Spleen (tissue), 11 donors: ENCODE results near the gene SMIM36. TPM values are rescaled to one million over a fixed set of nuclear protein-coding genes. Genes with fewer than 3 reads are reported as not detected.
"Not testable (repeated sequence)": the region's sequence is repeated elsewhere in the genome, so short reads cannot be mapped to it uniquely, and the experiment has no call there.

Experiments used
- DNase-seq: peaks from one replicate; pipeline ENCODE4 v3.0.0-alpha.2; 2020
- H3K27ac ChIP-seq, 8 donors: fragments of 200-600 bp; sonication (generic) in 7 of 8; 1 replicate in 4 of 8; 2 replicates in 4 of 8; pipeline versions ENCODE4 v1.5.0 to v1.8.0; 2016 to 2021; ENCODE audit warnings: inconsistent platforms in 4 of 8, mild to moderate bottlenecking in 4 of 8, moderate library complexity in 1 of 8
- H3K27me3 ChIP-seq, 7 donors: fragments of 200-600 bp; sonication (generic) in 6 of 7; replicated peaks in 1 of 7; 1 replicate in 4 of 7; 2 replicates in 3 of 7; pipeline versions ENCODE4 v1.5.0 to v1.8.0; 2016 to 2021; ENCODE audit warnings: inconsistent platforms in 3 of 7, mild to moderate bottlenecking in 1 of 7
- H3K36me3 ChIP-seq, 6 donors: fragments of 200-600 bp; sonication (generic) in 5 of 6; 1 replicate in 4 of 6; 2 replicates in 2 of 6; pipeline versions ENCODE4 v1.5.0 to v1.8.0; 2016 to 2021; ENCODE audit warnings: inconsistent platforms in 2 of 6
- H3K4me1 ChIP-seq, 6 donors: fragments of 200-600 bp; sonication (generic) in 5 of 6; 1 replicate in 3 of 6; 2 replicates in 3 of 6; pipeline versions ENCODE4 v1.5.0 to v1.8.0; 2016 to 2021; ENCODE audit warnings: inconsistent platforms in 3 of 6
- H3K4me3 ChIP-seq, 8 donors: fragments of 200-600 bp; sonication (generic) in 7 of 8; 1 replicate in 4 of 8; 2 replicates in 4 of 8; pipeline versions ENCODE4 v1.5.0 to v1.8.0; 2016 to 2021; ENCODE audit warnings: inconsistent platforms in 4 of 8, mild to moderate bottlenecking in 4 of 8, moderate library complexity in 2 of 8
- H3K9me3 ChIP-seq, 8 donors: fragments of 200-600 bp; sonication (generic) in 7 of 8; 1 replicate in 4 of 8; 2 replicates in 4 of 8; pipeline versions ENCODE4 v1.5.0 to v1.8.0; 2016 to 2021; ENCODE audit warnings: inconsistent platforms in 4 of 8
- CTCF ChIP-seq, 11 experiments: fragments of 200-600 bp in 7 of 11; fragments of 450-650 bp in 4 of 11; sonication (generic) in 4 of 11; IDR thresholded peaks in 8 of 11; conservative IDR thresholded peaks in 3 of 11; 1 replicate in 7 of 11; 2 replicates in 4 of 11; pipeline versions ENCODE4 v1.4.0 to v1.8.0; 2016 to 2021; ENCODE audit warnings: antibody characterized with exemption in 11 of 11, inconsistent platforms in 4 of 11, mild to moderate bottlenecking in 1 of 11
- POLR2A ChIP-seq, 3 donors: fragments of 450-650 bp; IDR thresholded peaks; one replicate each; pipeline ENCODE4 v1.5.1; 2017; ENCODE audit warnings: antibody characterized with exemption in 3 of 3, mild to moderate bottlenecking in 1 of 3
- POLR2AphosphoS5 ChIP-seq, 3 donors: sonication (generic); formaldehyde crosslinking; IDR thresholded peaks; one replicate each; pipeline ENCODE4 v1.5.1; 2017; ENCODE audit warnings: antibody characterized with exemption in 3 of 3
- WGBS, 5 donors: extraction: QIAGEN DNeasy Blood & Tissue Kit in 3 of 5; methylation state at CpG; one replicate each; pipeline versions ENCODE4 v1.1.5 to v1.1.7; 2013 to 2018; 5-methylcytosine and 5-hydroxymethylcytosine counted together
- intact Hi-C: fragments of 100-400 bp; cut with DNase I; formaldehyde crosslinking; loops from one replicate; pipeline ENCODE4 v1.15.0; 2023; ENCODE audit warnings: low total_unique reads
- polyA plus RNA-seq, 3 donors: library from polyadenylated mRNA; stranded (reverse); fragments of 200-250 nt; gene quantifications; one replicate each; pipeline ENCODE4 v1.2.1, GENCODE V29; 2013
- total RNA-seq, 7 donors: library from RNA; depleted of rRNA in 3 of 7; stranded (reverse); fragments of >200 nt in 3 of 7; fragmentation: NEBNext Ultra II Directional in 4 of 7; extraction: Animal tissue kit (Norgen Biotek cat#: 25700) in 4 of 7; gene quantifications; one replicate each; pipeline versions ENCODE4 v1.1.0 to v1.2.1, GENCODE V29; 2016 to 2021
- donor health status: healthy with polysubstance abuse.
- donor health status: DM: no; HTN: no; CAD: no; lungs with moderate emphysema.
- donor health status: DM: no; HTN: no; CAD: no.
- donor health status: Bipolar disorder and iron deficiency.
- donor health status: healthy.
- donor health status: DM: no; HTN: no; CAD: no.
- donor health status: DM: yes; HTN: yes; CAD: no.

Gene SMIM36
- total and polyA plus RNA-seq, 10 donors = not detected

GRCh38 chr17:55521186-55521585 is 9.9 kb upstream of the SMIM36 start:
- H3K4me3 ChIP-seq = no peak overlapping the region
- no peak for DNase-seq
- TF ChIP-seq CTCF (IDR thresholded peaks at IDR 0.05 in 8 of 11, conservative IDR thresholded peaks at IDR 0.05 in 3 of 11) = no peak
- no peak for TF ChIP-seq POLR2A (IDR thresholded peaks at IDR 0.05)
- no peak for TF ChIP-seq POLR2AphosphoS5 (IDR thresholded peaks at IDR 0.05)
- H3K27me3 ChIP-seq = no peaks in the 10 kb centered on the region
- no peaks in the 10 kb centered on the region for H3K9me3 ChIP-seq
- intact Hi-C loops = loop anchor here (10.0 kb wide), 1 partner anchor 124 kb away; no protein-coding TSS in a partner anchor
- H3K36me3 ChIP-seq = no peaks in the 10 kb centered on the region
- peaks cover 0 to 5% (median 0%) of the 10 kb centered on the region in 6 donors for H3K4me1 ChIP-seq
- peak overlapping the region in 1 of 8 donors; percentile 38 for H3K27ac ChIP-seq

- WGBS, 5 donors = 84 to 91% (median 87%) methylated on average over 5 of the region's 5 CpGs
- Histone ChIP-seq H3K27ac (no peak overlapping the region), H3K27me3 (no peaks in the 10 kb centered on the region), H3K4me1 (peaks cover 0 to 5% (median 0%) of the 10 kb centered on the region in 6 donors), H3K9me3 (no peaks in the 10 kb centered on the region), H3K36me3 (no peaks in the 10 kb centered on the region), H3K4me3 (no peak overlapping the region)
- TF ChIP-seq CTCF (IDR thresholded peaks at IDR 0.05 in 8 of 11, conservative IDR thresholded peaks at IDR 0.05 in 3 of 11) (no peak), POLR2AphosphoS5 (IDR thresholded peaks at IDR 0.05) (no peak), POLR2A (IDR thresholded peaks at IDR 0.05) (no peak)
- intact Hi-C loops = loop anchor here (10.0 kb wide), 1 partner anchor 124 kb away; no protein-coding TSS in a partner anchor
- DNase-seq = no peak
These were observed 9.2 kb upstream of the SMIM36 start for GRCh38 chr17:55520402-55520801.

- no peak for DNase-seq
- no peaks in the 10 kb centered on the region for H3K36me3 ChIP-seq
- intact Hi-C loops = no loop called here
- H3K9me3 ChIP-seq = no peaks in the 10 kb centered on the region
- 64 to 84% (median 83%) methylated on average over 5 of the region's 5 CpGs for WGBS, 5 donors
- no peak for TF ChIP-seq POLR2A (IDR thresholded peaks at IDR 0.05)
- no peak for TF ChIP-seq POLR2AphosphoS5 (IDR thresholded peaks at IDR 0.05)
- no peak for TF ChIP-seq CTCF (IDR thresholded peaks at IDR 0.05 in 8 of 11, conservative IDR thresholded peaks at IDR 0.05 in 3 of 11)
- no peak overlapping the region for H3K4me3 ChIP-seq
- peaks cover 0 to 14% (median 4%) of the 10 kb centered on the region in 6 donors for H3K4me1 ChIP-seq
- no peaks in the 10 kb centered on the region for H3K27me3 ChIP-seq
- H3K27ac ChIP-seq = no peak overlapping the region
These were observed 7.3 kb upstream of the SMIM36 start for GRCh38 chr17:55518510-55518909.

DNA sequence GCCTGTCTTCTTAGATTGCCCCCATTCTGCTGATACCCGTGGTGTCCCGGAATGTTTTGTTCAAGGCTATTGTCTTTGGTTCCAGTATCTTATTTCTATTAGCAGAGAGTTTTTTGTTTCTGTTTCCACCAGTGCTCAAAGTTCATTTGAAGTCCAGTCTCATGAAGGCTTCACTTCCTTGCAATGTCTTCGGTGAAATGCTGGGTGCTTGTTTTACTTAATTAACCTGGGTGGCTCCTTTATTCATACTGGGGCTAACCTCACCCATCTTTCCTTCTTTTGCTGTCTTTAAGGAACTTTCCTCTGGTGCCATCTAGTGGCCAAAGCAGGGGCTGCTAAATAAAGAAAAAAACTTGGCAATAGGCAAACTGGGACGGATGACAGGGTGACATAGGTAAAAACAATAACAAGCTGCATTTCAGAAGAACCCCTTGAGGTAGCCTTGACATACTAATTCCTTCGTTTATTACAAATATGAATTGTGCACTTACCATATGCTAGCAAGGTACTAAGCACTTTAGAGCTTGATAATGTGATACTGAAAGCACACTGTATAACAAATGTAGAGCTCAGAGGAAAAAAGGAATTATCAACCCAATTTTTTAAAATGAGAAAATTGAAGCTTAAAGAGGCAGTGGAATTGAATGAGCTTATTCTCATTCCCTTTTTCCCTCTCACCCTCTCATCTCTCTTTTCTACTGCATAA is 2.8 kb upstream of the SMIM36 start:
- no peak for DNase-seq

GRCh38 chr17:55507669-55508068 is 3.6 kb downstream of the SMIM36 start:
- WGBS, 5 donors = 78 to 89% (median 83%) methylated on average over 7 of the region's 7 CpGs
- H3K27me3 ChIP-seq, H3K9me3 ChIP-seq, DNase-seq, H3K4me3 ChIP-seq, intact Hi-C loops, H3K36me3 ChIP-seq, H3K4me1 ChIP-seq, H3K27ac ChIP-seq: not testable (repeated sequence)

More for the DNA sequence above, 2.8 kb upstream of the SMIM36 start:
- Histone ChIP-seq H3K27ac (no peak overlapping the region), H3K27me3 (no peaks in the 10 kb centered on the region), H3K9me3 (no peaks in the 10 kb centered on the region), H3K4me3 (no peak overlapping the region), H3K36me3 (no peaks in the 10 kb centered on the region), H3K4me1 (peaks cover 0 to 9% (median 4%) of the 10 kb centered on the region in 6 donors)
- 21 to 27% (median 21%) methylated on average over 5 of the region's 5 CpGs for WGBS, 5 donors
- TF ChIP-seq CTCF (IDR thresholded peaks at IDR 0.05 in 8 of 11, conservative IDR thresholded peaks at IDR 0.05 in 3 of 11) (peak; percentile 58 to 92 (median 81)), POLR2A (IDR thresholded peaks at IDR 0.05) (no peak), POLR2AphosphoS5 (IDR thresholded peaks at IDR 0.05) (no peak)
- intact Hi-C loops = no loop called here

- WGBS, 5 donors = 86 to 96% (median 92%) methylated on average over 9 to 20 of the region's 23 CpGs
- H3K4me1 ChIP-seq, H3K36me3 ChIP-seq, intact Hi-C loops, H3K27me3 ChIP-seq, H3K9me3 ChIP-seq, DNase-seq, H3K4me3 ChIP-seq, H3K27ac ChIP-seq: not testable (repeated sequence)
These were observed 9.6 kb downstream of the SMIM36 start for GRCh38 chr17:55501626-55502025.
